CD4-positive, alpha-beta T cell treated with Interleukin-21 for 1 hour (primary cell): ENCODE results near the gene TTLL12.
A peak's percentile ranks its signal among the peaks of the same experiment; 100 is the strongest.

Experiments used
- DNase-seq: peaks from one replicate; pipeline ENCODE4 v3.0.0-alpha.2; 2020

The TTLL12 gene

GRCh38 chr22:43186272-43187170 is at the start of gene TTLL12:
TTLL12 (minus strand) TSS chr22:43187134; CDS start chr22:43187069, 65 bp downstream.
- peak; percentile 63 for DNase-seq

GRCh38 chr22:43235445-43236409 is 48.8 kb upstream of the TTLL12 start:
- no peak for DNase-seq

- no peak for DNase-seq
These were observed 47.5 kb upstream of the TTLL12 start for GRCh38 chr22:43234264-43234988.

GRCh38 chr22:43233529-43233928 is 46.6 kb upstream of the TTLL12 start:
- DNase-seq: no peak

GRCh38 chr22:43232445-43232844 is 45.5 kb upstream of the TTLL12 start:
- no peak for DNase-seq

- no peak for DNase-seq
These were observed 44.7 kb upstream of the TTLL12 start for GRCh38 chr22:43231724-43232034.

- peak; percentile 69 for DNase-seq
These were observed 44.2 kb upstream of the TTLL12 start for GRCh38 chr22:43230971-43231723.

GRCh38 chr22:43230571-43230970 is 43.6 kb upstream of the TTLL12 start:
- DNase-seq: no peak

GRCh38 chr22:43228863-43229262 is 41.9 kb upstream of the TTLL12 start:
- DNase-seq: no peak

- DNase-seq: peak; percentile 19
These were observed 41.4 kb upstream of the TTLL12 start for GRCh38 chr22:43228330-43228729.

- DNase-seq: no peak
These were observed 40.3 kb upstream of the TTLL12 start for GRCh38 chr22:43227239-43227630.

GRCh38 chr22:43226377-43227238 is 39.7 kb upstream of the TTLL12 start:
- DNase-seq: no peak

GRCh38 chr22:43225609-43226008 is 38.7 kb upstream of the TTLL12 start:
- no peak for DNase-seq

GRCh38 chr22:43222987-43223386 is 36.1 kb upstream of the TTLL12 start:
- no peak for DNase-seq

GRCh38 chr22:43222262-43222661 is 35.3 kb upstream of the TTLL12 start:
- DNase-seq: no peak

GRCh38 chr22:43220625-43221380 is 33.9 kb upstream of the TTLL12 start:
- no peak for DNase-seq

- DNase-seq: no peak
These were observed 31.9 kb upstream of the TTLL12 start for GRCh38 chr22:43218786-43219185.

GRCh38 chr22:43217285-43218030 is 30.5 kb upstream of the TTLL12 start:
- no peak for DNase-seq

GRCh38 chr22:43216738-43217137 is 29.8 kb upstream of the TTLL12 start:
- no peak for DNase-seq

- no peak for DNase-seq
These were observed 27.0 kb upstream of the TTLL12 start for GRCh38 chr22:43213962-43214361.
